GM18907 (cell line): ENCODE results near the gene SLC9C1.

Experiments used
- ATAC-seq: cut with Tn5 transposase; IDR thresholded peaks from one replicate; pipeline ENCODE4 v1.9.1; 2021; ENCODE audit warnings: mild to moderate bottlenecking, moderate library complexity; ENCODE audit not compliant: unreplicated experiment

Gene SLC9C1

DNA sequence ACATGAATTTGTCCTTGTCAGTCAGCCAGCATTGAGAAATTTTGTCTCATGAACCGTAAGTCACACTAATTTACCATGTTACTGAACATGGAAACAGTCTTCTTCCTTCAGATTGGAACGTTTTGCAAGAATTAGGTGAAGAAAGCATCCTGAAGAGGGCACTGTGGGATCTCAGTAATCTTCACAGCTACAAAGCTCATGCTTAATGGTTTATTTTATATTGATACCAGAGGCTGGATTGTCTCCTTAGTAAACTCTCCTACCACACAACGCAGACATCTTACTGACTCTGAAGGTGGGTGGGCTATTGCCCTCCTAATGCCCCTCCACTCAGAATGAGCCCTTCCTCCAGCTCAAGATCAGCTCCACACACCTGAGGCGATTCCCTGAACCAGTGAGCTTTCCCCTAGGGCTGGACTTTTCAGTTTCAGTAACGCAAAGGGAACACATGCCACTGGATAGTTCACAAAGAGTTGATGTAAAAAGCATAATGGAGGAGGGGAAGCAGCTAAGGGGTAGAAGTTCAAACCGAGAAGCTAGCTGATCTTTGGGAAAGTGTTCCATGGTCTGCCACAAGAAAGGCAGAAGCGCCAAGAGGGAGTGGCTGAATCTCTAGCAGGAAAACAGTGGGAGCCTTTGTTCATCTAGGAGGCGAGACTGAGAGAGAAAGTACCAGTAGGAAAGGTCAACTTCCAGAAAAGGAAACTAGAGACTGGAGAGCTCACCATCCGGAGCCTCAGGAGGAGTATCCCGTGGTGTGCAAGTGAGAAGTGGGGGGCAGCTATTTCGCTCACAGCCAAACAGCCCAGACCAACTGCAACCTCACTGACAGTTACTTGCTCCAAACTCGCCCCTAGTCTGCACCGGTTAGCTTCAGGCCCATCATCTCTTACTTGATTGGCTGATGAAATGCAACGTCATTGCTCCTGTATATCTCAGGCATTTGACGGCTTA lies at the start of gene SLC9C1:
Gene SLC9C1 (minus strand): TSS at position 849 of the 954 bp plus-strand sequence. CDS start 7,425 bp downstream, outside the sequence.
- ATAC-seq: peak; percentile 63

DNA sequence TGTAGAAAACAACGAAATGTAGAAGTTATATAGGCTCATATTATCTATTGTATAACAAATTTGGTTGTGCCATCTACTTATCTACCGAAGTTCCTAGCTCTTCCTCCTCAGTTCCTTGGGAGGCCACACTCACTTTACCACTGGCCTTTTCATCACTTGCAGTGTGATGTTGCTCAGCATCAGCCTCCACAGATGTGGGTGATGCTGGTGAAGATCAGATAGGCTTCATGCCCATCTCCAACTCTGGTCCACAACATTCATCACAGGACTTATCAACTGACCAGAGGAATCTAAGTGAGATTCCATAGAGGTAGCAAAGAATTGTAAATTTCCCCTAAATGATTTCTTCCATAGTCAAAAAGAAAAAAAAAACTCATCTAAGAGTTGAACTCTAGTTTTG lies 47.4 kb upstream of the SLC9C1 start:
- no peak for ATAC-seq

DNA sequence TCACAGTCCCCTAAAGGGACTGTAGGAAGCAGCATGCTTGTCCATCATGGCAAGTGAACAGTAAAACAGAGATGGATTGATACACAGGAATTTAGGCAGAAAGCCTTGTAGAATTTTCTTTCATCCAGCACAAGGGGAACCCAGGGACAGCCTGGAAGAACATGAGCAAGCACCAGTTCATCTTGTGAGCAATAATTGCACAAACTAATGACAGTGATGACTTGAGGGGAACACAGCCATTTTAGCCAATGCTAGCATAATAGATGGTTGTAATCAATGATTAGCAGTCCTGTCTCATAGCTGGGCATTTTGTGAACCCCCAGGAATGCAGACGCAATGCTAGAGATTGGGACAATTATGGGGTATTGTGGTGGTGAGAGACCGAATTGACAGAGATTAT lies 45.6 kb upstream of the SLC9C1 start:
- no peak for ATAC-seq

DNA sequence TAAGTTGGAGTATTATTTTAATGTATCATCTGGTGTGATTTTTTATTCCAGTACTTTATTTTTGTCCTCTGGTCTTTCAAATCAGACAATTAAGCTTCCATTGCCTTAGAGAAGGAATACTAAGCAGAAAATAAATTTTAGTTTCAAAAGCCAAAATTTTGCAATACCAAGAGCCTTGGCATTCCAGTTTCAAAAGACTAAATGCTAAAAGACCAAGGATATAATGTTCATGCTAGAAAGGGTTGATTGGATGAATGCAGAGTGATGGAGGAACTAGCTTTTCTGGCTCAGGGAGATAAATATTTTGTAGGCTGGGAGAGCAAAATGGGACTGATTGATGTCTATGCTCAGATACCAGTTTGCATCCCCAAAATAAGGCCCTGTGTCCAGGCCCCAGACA lies 45.1 kb upstream of the SLC9C1 start:
- ATAC-seq: no peak

DNA sequence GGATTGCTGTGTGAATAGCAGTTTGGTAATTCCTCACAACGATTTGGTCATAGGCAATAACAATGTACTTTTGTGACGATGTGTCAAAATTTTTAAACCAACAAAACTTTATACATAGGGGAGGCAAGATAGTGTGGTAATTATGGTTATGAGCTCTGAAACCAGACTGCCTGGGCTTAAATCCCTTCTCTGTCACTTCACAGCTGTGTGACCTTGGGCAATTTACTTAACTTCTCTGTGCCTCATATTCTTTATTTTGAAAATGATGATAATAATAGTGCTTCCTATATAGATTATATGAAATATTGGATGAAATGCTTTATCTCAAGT lies 44.7 kb upstream of the SLC9C1 start:
- ATAC-seq: no peak

DNA sequence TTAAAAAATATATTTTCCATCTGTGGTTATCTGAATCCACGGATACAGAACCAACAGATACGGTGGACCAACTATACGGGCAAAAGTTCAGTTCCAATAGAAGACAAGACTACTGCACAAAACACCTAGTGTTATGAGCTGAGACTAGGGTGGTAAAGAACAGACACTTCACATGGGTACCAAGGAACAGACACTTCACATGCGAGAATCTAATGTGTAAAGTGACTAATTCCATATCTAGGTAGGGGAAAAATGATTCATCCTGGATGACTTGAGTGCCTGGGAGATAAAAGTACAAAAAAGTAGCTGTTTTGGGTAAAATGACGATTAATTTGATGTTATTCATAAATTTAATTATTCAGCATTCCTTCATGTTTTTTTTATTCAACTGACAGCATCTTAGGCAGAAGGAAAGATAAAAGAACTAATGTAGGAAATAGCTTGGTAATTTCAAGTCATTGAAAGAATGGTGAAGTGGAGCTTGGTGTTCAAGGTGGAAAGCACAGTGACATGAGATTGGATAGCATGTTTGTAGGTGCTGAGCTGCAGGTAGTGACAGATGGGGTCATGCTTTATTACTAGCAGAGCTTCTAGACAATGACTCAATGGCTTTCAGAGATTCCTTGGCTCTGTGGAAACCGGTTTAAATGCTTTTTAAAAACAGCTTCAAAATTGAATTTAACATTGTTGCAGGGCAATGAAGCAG lies 44.2 kb upstream of the SLC9C1 start:
- ATAC-seq: no peak

DNA sequence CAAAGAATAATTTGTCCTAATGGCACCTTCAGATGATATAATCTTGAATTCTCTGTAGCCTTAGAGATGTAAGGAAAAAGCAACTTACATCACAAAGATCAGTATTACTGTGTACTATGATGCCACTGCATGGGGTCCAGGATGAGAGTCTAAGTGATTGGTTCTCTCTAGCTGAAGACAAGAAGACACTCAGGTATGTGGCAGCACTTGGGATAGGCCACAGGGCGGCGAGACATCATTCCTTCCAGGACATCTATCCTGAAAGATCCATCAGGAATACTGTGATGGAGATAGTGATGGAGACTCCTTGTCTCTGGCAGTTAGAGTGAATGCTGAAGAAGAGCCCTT lies 41.4 kb upstream of the SLC9C1 start:
- no peak for ATAC-seq

DNA sequence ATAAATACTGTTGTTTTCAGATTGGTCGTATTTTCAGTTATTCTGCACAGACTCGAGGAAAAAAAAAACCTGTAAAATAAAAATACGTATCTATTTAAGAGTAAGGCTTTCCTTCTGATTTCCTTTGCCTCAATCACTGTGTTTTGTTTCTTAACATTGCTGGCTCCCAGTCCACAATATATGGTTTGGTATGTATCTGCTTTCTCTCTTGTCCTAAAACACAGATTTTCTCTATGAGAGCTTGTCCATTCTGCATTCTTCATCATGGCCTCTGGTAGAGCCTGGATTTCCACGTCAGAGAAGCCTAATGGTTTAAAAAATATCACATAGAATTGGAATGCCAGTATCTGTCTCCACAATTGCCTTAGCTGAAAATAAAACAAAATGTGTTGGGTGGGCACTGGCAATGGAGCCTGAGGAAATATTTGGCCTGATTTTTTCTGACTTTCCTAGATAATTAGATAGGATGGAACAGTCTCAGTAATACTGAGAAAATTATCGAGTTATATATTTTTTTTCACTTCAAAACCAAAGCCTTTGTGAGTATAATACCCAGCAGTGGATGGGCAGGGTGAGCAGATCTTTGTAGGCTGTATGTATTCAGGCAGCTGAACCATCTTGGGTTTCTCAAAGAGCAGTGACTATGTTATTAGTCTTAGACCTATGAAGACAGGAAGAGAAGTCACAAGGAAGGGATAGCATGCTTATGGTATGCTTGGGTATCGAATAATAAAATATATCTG lies 40.8 kb upstream of the SLC9C1 start:
- ATAC-seq: no peak

DNA sequence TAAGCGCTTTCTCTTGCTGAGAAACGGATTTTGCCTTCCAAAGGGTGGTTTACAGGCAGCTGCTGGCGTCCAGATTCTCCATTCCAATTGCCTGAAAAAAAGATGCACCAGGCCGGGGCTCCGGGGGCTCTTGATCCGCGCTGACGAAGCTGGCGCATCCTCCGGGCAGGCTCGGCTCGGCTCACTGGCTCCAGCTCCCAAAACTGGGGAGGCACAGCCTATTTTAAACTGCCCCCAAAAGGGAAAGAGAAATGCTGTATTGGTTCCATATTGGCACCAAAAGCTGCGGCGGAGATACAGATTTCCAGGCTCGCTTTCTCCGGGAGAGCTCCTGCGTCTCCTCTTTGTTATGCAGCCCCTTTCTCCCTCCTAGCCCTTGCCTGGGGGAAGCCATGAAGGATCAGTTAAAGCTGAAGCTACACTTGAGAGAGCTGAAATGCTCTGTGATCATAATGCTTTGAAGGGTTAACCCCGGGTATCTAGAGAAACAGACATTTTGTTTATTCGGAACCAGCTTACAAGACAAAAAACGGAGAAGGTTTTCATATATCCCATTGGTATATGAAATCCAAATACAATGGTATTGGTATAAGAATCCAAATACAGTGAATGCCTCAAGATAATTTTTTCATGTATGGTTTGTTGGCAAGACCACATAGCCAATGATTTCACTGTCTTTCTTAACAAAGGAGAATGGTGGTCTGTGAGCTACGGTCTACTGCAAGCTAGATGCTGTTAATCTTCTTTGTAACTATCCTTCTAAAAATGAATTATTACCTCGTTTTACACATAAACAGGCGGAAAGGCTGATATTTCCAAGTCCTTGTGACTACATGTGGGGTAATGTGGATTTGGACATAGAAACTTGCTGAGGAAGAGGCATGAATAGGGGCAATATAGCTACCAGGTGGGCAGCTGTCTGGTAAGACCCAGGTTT lies 39.6 kb upstream of the SLC9C1 start:
- peak; percentile 39 for ATAC-seq

DNA sequence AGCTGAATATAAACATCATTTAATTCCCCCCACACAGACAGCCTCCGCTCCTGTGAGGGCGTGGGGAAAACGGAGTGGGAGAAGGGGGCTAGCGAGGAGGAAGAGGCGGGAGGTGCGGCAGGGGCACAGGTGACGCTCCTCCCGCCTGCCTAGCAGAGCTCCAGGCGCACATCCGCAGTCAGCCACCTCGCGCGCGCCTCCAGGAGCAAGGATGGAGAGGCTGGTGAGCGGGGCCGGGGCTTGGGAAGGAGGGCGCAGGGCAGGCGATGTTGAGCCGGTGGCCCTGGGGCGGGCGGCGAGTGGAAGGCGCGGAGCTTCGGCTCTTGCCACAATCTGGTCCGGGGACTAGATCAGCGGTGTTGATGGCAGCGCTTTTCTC lies 39.0 kb upstream of the SLC9C1 start, which contains the start of gene CD200:
Gene CD200 (plus strand): TSS at position 155 of the 379 bp plus-strand sequence. CDS start 57 bp downstream, at position 212.
- ATAC-seq: peak; percentile 67

DNA sequence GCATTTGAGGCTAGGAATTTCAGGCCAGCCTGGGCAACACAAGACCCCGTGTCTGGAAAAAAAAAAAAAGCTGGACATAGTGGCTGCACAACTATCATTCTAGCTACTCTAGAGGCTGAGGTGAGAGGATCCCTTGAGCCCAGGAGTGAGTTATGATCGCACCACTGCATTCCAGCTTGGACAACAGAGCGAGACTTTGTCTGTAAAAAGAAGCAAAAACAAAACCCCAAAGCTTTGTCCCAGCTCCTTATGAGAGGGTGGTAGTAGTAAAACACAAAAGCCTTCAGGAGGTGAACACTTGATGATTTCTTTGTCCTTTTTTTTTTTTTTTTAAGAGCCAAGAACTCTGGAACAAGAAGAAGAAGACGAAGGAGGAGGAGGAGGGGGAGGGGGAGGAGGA lies 37.8 kb upstream of the SLC9C1 start:
- ATAC-seq: no peak

DNA sequence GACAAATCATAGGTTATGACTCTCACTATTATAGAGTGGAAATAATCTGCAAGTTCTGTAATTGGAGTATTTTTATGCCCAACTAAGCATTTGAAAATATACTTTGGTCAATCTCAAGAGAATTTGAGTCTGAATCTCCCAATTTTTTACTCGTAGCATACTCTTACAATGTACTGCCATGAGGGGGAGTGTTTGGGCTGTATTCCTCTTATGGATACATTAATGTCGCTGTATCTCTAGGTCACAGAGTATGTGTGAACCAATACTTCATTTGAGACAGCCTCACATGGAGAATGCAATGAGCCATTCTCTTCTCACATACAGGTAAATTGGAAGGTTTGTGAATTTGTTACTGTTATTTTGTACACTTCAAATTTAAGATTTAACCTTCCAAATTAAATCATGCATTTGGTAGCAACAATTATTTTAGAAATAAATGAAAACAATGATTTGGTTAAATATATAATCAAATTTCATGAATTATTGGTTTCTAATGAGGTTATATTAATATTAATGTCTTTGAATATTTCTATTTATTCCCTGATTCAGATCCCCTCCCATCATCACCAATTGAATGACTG lies 33.4 kb upstream of the SLC9C1 start:
- ATAC-seq: peak; percentile 98

DNA sequence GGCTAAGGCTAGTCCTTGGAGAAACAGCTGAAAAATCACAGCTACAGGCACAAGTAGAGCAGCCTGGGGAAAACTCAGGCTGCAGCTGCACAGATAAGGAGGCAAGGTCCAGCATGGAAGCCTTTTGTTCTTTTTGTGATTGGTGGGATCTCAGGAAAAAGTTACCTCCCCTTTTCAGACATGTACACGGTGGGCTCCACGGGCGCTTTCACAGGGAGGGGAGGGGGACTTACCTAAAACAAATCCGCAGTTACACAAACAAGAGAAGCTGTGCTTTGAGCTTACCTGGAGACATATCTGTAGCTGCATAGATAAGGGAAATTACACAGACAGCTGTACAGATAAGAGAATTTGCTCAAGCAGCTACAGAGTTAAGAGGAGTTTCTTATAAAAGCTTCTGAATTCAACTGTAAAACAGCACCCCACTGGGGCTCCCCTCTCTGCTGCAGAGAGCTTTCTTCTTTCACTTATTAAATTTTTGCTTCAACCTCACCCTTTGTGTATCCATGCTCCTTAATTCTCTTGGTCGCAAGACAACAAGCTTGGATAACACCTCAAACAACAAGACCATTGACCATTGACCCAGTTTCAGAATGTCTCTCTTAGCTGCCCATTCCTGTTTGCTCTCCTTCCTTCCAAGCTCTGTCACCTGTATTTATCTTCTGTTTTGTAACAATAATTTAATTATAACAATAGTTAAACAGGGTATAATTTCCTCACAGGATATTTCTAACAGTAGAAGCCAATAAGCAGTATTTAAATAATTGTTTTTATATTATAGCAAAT lies 28.0 kb upstream of the SLC9C1 start:
- no peak for ATAC-seq

DNA sequence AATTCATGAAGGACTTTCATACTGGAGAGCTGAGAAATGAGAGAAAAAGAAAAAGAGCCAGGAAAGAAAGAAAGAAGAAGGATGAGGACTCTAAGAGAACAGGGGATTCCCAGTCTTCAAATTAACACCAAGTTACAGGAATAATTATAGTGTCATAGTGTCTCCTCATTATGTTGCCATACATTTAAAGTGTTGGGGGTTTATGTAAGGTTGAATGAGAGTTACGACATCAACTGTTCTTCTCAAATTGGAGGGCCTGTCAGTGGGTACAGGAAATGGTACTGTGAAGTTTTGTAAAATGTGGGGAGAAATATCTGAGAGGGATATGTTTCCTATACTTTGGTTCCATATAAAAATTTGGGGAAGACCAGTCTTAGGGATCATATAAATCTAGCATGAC lies 26.7 kb upstream of the SLC9C1 start:
- no peak for ATAC-seq

DNA sequence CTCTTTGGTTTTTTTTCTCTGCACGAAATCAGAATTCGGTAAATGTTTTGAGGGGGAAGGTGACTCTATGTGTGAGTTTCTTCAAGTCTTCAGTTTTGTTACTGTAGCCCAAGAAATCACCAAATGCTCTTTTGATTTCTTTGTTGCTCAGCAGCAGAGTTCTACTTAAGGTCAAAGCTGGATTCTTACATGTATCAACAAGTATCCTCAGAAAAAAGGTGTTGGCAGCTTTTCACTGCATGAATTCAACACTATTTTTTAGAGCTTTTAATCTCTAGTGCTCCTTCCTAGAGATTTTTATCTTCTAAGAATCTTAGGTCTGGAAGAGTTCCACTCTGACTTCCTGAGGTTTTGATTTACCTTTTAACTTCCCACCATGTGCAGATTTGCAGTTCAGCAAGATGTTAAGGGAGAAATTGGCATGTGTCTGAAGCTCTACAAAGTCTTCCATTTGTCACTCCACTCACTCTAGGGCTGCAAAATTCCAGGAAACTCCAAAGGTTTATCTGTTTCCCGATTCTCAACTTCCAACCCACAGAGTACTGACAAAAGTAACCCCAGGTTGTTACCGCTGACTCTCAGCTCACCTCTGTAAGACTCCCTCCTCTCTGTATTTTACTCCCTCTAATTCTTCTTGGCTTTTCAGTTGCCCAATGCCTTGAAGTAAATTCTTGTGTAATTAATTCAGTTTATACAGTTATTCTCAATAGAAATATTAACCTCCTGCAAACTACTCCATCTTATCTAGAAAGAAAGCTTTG lies 25.7 kb upstream of the SLC9C1 start:
- ATAC-seq: no peak

DNA sequence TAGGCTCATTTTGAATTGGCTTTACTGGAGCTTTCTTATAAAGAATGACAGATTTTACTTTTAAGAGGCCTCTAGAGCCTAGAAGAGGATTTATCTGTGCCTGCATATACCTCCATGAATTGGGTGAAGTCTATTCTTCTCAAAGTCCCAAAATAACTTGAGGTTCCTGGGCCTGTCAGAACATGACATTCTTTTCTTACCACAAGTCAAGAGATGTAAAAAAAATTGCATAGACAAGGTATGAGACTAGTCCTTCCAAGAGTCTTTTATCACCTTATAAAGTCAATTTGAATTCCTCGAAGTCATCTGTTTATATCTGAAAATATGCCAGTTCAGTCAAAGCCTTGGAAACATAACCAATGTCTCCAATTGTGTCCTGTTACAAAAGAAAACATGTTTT lies 21.8 kb upstream of the SLC9C1 start:
- no peak for ATAC-seq

DNA sequence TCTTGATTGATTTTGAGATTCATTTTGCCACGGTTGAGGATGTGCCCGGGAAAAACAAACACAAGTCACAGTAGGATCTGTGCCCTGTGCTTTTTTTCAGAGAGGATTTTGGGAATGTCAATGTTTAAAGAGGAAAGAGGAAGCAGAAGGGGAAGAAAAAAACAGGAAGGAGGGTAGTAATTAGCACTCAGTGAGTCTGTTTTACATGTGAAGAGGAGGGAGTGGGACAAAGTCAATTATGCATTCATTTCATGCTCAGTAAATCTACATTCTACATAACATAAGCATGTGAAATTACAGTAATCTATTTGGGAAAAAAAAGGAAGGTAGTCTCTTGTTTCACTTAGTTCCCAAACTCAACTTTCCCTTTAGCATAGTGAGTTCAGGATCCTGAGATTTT lies 20.6 kb upstream of the SLC9C1 start:
- no peak for ATAC-seq

DNA sequence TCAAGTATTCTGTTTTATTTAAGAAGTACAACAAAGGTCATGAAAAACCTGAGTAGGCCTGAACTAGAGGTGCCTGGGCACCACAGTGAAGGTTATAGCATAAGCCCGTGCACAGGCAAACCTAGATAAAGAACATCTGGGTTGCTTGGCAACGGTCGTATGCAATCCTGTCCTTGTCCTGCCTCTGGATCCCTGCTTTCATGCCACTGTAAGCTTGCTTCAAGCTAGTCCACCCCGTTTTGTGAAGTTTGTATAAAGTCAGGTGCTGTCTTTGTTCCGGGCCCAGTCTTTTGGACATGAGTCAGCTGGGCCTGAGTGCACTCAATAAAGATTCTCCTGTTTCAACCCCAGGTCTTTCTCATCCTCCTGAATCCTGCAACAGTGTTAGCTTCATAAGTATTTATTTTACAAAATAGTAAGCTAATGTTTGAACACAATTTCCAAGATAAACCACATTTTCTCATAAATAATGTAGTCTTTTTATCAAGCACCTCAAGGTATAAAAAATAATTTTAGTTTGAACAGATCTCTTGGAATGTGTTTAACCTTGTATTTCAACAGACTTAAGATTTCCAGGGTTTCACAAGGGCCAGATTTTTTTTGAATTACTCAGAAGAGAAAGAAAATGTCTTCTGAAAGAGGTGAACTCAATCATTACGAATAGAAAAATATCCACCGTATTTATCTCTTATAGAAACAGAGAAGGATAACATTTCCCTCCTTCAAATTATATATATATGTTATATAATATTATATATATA lies 14.3 kb upstream of the SLC9C1 start:
- no peak for ATAC-seq
